HG02938 (cell line): ENCODE measurements around the gene SLC66A3.

Experiments used
- ATAC-seq: cut with Tn5 transposase; IDR thresholded peaks from one replicate; pipeline ENCODE4 v1.9.1; 2021; ENCODE audit warnings: mild to moderate bottlenecking, moderate library complexity; ENCODE audit not compliant: unreplicated experiment

SLC66A3 gene

DNA sequence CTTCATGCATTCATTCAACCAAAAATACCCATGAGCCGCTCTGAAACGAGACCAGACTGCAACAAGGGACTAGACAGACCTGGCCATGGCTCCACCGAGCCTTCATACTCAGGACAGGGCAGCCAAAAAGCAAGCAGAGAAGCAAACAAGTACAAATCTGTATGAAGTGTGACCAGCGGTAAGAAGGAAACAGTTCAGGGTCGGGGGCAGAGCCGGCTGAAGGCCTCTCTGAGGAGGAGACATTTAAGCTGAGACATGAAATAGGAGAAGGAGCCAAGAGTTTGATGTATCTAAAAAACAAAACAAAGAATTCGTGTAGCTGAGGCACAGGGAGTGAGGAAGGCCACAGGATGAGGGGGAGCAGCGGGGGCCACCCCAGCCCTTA lies 21.3 kb upstream of the SLC66A3 start:
- ATAC-seq = no peak

DNA sequence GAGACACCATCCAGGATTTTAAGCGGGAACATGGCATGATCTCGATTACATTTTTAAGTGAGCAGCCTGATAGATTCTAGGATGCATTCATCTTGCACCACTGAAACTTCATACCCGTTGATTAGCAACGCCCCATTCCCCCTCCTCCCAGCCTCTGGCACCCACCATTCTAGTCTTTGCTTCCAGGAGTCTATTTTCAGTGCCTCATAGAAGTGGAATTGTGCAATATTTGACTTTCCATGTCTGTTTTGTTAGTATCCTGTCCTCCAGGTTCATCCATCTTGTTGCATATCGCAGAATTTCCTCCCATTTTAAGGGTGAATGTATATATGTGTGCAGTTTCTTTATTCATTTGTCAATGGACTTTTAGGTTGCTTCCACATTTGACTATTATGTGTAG lies 20.9 kb upstream of the SLC66A3 start:
- no peak for ATAC-seq

DNA sequence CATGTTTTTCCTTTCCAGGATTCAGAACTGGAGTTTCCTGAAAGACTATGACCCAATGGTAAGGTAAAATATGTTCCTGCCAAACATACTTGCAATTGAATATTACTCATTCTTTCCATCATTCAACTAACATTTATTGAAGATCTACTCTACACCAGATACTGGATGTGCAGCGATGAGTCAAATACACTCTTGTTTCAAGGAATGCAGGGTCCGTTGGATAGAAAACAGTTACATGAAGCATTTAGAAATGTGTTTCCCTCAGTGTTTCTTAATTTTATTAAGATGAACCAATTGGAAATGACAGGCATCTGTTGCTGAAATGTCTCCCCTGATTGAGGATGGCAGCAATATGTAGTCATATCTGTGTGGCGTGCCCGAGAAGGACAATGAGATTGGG lies 14.8 kb upstream of the SLC66A3 start:
- no peak for ATAC-seq

DNA sequence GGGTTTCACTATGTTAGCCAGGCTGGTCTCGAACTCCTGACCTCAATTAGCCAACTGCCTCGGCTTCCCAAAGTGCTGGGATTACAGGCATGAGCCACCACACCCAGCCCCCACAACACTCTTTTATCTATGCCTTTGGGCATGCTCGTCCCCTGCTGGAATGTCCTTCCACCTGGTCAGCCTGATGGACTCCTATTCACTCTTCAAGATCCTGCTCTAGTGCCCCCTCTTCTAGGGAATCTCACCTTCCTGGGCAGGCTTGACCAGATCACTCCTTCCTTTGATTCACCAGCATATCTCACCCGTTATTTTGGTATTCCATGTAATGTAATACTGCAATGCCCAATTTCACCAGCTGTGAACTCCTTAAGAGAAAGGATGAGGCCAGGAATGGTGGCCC lies 13.9 kb upstream of the SLC66A3 start:
- no peak for ATAC-seq

DNA sequence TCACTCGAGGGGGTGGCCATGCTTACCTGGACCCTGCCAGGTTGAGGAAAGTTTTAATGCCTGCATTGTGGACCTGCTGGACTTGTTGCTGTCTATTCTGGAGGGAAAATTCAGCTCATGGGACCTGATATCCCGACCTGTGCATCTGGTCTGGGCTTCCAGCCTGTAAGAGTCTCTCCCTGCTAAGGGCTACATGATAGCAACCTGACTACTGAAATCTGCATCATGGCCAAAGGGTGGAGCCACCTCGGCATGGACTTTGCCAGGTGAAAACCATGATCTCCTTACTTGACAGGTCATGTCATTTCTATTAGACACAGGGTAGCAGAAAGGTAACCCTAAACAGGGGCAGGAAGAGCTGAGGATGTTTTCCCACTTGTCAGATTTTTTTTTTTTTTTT lies 12.9 kb upstream of the SLC66A3 start:
- ATAC-seq = no peak

DNA sequence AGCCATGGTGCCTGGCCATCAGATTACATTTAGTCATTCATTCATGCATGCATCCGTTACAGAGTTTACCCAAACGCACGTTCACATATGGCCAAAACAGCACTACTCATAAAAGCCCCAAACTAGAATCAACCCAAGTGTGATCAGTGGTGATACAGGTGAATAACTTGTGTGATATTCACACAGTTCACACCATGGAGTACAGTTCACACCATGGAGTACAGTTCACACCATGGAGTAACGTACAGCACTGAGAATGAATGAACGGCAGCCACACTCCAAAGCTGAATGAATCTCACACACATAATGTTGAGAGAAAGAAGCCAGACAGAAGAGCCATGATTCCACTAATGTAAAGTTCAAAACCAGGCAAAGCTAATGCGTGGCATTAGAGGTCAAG lies 12.3 kb upstream of the SLC66A3 start:
- ATAC-seq = no peak

DNA sequence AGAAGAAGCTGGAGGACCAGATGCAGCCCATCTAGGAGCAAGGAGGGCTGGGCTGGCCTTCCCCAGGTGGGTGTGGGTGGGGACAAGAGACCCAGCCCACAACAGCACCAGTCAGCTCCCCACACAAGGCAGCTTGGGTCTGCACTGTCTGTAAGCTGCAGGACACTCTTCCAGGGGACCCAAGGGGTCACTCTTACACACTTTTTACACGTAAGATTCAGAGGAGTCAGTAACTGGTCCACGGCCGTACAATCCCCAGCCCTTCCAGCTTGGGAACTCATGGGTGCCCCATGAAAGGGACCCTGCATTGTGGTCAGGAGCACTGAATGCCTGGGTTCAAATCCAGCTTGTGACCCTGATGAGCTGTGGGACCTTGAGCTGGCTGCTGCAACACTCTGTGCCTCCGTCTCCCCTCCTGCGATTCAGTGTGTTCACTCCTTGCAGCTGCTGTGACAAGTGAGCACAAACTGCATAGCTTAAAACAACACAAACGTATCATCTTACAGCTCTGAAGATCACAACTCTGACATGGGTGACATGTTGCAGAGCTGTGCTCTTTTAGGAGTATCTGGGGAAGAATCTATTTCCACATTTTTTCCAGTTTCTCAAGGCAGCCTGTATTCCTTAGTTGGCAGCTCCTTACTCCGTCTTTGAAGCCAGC lies 11.1 kb upstream of the SLC66A3 start:
- ATAC-seq = no peak

DNA sequence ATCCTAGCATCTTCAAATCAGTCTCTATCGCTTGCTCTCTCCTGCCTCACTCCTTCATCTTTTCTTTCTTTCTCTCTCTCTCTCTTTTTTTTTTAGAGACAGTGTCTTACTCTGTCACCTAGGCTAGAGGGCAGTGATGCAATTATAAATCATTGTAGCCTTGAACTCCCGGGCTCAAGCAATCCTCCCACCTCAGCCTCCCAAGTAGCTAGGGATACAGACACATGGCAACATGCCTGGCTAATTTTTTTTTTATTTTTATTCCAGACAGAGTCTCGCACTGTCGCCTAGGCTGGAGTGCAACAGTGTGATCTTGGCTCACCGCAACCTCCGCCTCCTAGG lies 10.6 kb upstream of the SLC66A3 start:
- ATAC-seq = no peak

DNA sequence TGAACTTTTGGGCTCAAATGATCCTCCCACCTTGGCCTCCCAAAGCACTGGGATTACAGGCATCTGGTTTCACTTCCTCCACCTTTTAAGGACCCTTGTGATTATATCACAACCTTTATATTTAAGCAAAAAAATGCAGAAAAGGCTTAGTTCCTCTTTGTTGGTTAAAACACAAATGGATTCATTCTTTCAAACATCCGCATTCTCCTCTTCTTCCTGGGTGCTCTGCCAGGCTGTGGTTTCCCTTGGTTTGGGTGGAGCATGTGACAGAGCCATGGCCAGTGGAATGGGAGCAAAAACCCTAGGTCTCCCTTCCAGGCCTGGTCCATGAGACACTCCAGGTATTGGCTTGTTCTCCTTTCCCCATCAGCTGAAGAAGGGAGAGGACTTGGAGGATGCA lies 9.9 kb upstream of the SLC66A3 start:
- no peak for ATAC-seq

DNA sequence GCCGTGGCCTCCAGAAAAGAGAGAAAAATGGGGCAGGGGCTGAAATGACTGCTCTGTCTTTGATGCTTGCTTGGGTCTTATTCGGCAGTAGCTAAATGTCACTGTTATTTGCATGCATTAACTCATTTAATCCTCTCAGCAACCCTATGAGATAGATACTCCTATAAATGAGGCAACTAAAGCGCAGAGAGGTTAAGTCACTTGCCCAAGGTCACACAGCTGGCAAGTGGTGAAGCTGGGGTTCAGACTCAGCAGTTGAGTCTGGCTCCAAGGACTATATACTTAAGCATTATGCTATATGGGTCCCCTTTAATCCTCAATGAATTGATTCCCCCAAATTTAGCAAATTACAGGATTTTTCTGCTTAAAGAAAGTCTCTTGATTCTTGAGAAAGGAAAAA lies 9.2 kb upstream of the SLC66A3 start:
- ATAC-seq = no peak

DNA sequence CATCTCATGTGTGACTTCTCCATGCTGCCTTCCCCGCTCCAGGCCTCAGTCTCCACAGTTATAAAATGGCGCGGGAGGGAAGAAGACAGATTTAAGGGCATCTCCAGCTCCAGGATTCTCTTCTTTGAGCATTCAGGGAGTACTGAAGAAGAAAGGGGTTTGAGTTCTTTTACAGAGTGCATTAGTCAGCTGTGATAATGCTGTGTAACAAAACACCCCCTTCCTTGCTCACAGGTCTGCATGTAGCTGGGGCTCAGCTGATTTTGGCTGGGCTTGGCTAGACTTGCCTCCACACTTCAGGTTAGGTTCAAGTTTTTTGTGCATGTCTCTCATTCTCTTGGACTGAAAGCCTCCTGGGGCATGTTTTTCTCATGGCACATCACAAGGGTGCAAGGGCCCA lies 8.0 kb upstream of the SLC66A3 start:
- ATAC-seq = no peak

DNA sequence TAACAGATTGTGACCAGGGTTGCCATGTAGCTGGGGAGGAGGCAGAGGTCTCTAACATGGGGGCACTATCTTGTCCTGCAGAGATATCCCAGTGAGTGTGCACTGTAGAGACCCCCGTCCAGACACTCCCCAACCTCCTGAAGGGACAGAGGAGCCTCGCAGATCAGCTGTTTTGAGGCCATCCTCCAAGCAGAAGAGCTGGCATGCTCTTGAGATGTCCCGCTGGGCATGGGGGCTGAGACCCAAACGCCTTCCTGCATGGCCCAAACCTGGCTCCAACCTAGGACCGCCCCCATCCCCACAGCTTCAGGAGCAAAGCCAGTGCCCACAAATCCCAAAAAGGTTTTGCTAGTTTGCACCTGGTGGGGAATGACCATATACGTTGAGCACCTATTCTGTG lies 2.7 kb upstream of the SLC66A3 start:
- ATAC-seq = no peak

DNA sequence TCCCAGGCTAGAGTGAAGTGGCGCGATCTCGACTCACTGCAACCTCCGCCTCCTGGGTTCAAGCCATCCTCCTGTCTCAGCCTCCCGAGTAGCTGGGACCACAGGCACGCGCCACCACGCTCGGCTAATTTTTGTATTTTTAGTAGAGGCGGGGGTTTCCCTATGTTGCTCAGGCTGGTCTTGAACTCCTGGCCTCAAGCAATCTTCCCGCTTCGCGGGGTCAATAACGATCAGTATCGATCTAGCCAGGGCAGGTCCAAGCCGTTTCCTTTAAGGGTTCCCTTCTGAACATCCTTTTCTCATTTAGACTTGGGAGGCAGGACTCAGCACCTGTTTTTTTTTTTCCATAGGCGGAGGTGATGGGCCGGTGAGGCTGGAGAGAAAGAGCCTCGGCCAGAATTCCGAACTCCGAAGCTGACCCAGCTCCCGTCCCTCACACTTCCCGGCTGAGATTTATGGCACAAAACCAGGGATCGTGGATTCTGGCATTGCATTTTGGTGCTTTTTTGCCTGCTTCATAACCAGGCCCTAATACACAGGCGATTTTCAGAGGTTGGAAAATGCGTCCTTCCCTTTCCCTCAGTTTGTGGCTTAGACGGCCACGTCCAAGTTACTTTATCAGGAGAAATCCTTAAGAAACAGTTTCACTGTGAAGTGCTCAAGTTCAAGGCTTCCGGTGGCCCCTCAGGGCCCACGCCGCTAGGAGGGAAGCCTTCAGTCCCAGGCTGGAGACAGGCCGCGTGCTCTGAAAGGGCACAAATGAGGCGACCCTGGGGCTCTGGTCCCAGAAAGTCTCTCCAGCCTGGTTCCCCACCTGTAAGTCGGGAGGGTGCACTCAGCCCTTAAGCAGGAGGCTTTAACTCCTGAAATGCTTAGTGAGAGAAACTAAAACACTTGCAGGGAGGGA lies 998 bp upstream of the SLC66A3 start:
- ATAC-seq = peak; percentile 5

DNA sequence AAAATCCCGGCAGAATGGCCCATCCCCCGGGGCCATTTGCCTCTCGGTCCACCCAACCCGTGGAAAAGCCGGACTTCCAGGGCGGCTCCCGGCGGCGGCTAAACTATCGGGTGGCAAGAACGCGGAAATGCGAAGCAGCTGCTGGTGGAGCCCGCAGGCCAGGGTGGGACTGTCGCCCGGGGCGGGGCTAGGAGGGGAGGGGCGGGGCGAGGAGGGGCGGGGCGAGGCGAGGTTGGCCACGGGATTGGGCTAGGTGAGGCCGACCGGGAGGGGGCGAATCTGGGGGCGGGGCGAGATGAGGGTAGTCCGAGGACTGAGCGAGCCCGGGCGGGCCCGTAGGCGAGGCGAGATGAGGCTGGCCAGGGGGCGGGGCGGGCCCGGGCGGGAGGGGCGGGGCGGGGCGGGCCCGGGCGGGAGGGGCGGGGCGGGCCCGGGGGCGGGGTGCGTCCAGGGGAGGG lies 315 bp upstream of the SLC66A3 start:
- ATAC-seq = peak; percentile 53

DNA sequence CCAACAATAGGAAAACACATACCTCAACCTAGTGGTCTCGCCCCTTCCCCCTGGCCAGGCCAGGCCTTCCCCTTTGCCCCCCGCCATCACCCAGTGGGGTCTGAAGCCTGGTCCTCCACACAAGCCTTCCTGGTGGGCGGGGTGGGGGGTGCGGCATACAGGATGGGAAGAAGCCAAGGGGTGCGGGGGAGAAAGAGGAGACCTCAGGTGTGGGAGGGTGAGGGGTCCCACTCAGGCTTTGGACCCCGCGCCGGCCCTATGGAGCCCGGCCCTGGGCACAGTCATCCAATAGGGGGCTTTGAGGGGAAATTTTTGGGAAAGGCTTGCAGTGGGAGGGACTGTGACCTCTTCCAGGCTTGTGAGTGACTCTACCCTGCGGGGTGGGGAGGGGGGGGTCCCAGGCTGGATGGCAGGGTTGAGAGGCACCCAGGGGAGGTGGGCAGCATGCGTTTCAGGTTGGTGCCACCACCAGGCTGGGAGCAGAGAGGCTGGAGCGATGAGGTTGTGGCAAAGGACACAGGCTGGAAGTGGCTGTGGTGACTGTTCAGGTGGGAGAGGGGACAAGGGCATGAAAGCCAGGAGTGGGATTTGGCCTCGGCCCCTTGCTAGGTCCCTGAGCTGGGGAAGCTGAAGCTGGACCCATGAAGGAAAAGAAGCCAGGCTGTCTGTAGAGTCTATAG lies 1.3 kb downstream of the SLC66A3 start:
- no peak for ATAC-seq

DNA sequence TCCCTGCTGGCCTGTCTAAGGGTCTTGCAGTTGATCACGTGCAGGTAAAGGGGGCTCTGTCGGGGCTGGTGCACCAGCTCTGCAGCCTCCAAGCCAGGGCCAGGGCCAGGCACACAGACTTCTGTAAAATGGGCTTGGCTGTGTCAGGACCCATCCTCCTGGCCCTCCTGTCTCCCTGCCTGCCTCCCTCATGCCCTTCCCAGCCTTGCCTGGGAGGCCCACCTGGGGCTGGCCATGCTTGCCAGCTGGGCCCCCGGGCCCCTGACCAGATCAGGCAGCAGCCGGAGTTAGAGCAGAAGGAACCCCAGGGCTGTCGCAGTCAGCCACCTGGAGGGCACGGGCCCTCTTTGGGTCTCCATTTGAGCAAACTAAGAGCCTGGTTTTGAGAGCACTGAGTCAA lies 2.0 kb downstream of the SLC66A3 start:
- no peak for ATAC-seq

DNA sequence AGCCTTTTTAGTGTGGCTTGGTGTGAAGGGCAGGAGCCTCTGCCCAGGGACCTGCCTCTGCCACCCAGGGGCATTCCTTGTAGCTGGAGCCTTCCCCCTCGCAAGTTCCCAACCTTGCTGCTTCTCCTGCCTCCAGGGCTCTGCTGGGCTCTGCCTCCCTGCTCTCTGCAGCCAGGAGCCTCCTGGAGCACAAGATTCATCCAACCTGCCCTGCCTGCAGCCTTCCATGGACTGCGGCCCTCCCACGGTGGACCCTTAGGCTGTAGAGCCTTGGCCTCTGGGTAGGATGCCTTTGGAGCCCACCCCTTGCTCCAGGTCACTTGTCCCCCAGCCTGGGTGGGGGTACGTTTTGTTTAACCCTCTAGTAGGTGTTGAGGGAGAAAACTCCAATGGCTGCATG lies 2.5 kb downstream of the SLC66A3 start:
- ATAC-seq = no peak

DNA sequence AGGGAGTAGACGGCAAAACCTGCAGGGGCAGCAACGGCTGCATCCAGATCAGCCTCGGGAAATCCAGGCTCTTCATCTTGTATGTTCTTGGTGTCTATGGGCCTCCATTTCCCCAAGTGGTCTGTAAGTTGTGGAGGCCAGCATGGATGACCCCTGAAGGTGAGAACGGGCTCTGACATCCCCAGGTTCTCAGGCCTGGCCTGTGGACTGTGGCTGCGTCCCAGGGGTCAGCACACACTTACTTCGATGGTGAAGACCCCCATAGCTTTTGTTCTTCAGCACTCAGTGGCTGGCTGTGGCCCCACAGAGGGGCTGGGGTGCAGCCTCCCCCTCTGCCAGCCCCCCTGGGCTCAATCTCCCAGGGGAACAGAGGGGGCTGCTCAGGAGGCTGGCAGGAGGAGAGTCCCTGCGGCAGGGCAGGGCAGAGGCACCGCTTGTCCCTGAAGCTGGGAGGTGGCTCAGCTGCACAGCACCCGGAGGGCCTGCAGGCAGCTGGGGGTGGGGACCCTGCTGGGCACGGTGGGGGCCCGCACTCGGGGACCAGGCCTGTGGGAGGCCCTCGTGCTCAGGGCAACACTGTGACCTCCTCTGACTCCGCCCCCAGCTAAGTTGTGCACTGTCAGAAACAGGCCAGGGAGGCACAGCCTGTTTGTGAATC lies 3.8 kb downstream of the SLC66A3 start:
- ATAC-seq = no peak

DNA sequence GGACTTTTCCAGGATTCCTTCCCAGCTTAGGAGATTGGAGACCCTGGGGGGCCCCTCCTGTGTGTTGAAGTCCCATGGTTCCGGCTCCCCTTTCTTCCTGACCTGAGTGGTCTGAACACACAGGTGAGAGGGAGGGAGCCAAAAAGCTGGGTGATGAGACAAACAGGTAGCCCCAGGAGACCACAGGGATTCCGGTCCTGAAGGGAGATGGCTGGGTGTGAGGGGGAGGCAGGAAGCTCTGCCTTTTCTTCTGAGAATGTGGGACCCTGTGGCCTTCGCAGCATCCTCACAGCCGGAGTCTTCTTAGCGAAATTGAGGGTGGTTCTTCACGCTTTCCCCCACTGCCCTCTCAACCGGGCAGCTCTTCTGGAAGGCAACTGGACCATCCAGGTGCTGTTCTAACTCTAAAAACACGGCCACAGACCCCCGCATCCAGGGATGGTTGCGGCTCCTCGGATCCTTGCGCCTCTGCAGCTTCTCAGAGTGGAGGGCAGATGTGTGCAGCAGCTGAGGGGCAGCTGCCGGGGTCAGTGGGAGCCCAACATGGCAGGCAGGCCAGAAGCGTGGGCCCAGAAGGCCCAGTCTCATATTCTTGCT lies 4.4 kb downstream of the SLC66A3 start:
- no peak for ATAC-seq

DNA sequence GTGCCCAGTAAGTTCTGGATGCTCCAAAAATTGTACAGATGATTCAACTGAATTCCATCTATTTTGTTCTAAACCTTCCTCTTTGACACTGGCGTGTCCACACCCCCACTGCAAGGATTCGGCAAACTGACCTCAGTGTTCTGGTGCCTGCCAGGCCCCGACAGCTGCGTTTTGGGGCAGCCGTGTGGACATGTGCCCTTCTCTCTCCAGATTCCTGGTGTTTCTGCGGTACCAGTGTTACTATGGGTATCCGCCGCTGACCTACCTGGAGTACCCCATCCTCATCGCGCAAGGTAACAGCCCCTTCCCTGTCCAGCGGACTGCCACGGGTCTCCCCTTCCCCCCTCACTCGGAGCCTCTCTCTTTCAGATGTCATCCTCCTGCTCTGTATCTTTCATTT lies 5.0 kb downstream of the SLC66A3 start:
- ATAC-seq = no peak
